HepG2 (cell line): ENCODE data around the gene FAM118B. TPM values are rescaled to one million over a fixed set of nuclear protein-coding genes. Genes with fewer than 3 reads are reported as not detected.

ENCODE experiments used
- AKAP8 ChIP-seq: sonication (generic); formaldehyde crosslinking; IDR thresholded peaks from 2 replicates; pipeline ENCODE4 v1.5.1; 2020; ENCODE audit warnings: mild to moderate bottlenecking, missing genetic modification reagents
- ARID3A ChIP-seq: IDR thresholded peaks from 2 replicates; pipeline ENCODE4 v1.6.1; 2012; ENCODE audit warnings: low read depth, low read length, improper control_type of control experiment
- ARNT2 ChIP-seq: sonication (generic); formaldehyde crosslinking; IDR thresholded peaks from 2 replicates; pipeline ENCODE4 v1.8.0; 2022; ENCODE audit warnings: mild to moderate bottlenecking, low read depth, missing genetic modification reagents, moderate library complexity
- CHD2 ChIP-seq: IDR thresholded peaks from 2 replicates; pipeline ENCODE4 v1.6.1; 2011; ENCODE audit warnings: low read depth, low read length, improper control_type of control experiment
- HNRNPL ChIP-seq: fragments of 200-400 bp; formaldehyde crosslinking; IDR thresholded peaks from 2 replicates; pipeline ENCODE4 v1.6.1; 2017; ENCODE audit warnings: mild to moderate bottlenecking, low read depth, low read length
- IRX3 ChIP-seq: sonication (generic); formaldehyde crosslinking; IDR thresholded peaks from 2 replicates; pipeline ENCODE4 v1.8.1; 2023; ENCODE audit warnings: mild to moderate bottlenecking, low read depth, missing genetic modification reagents, borderline replicate concordance
- NFYB ChIP-seq: sonication (generic); formaldehyde crosslinking; IDR thresholded peaks from 2 replicates; pipeline ENCODE4 v1.4.0; 2020; ENCODE audit warnings: missing genetic modification reagents
- NRL ChIP-seq: sonication (generic); formaldehyde crosslinking; IDR thresholded peaks from 2 replicates; pipeline ENCODE4 v1.5.0; 2020; ENCODE audit warnings: missing genetic modification reagents, mild to moderate bottlenecking, moderate library complexity, borderline replicate concordance
- RAD51 ChIP-seq: fragments of 450-650 bp; IDR thresholded peaks from 2 replicates; pipeline ENCODE4 v1.6.1; 2016; ENCODE audit warnings: borderline replicate concordance
- SMAD1 ChIP-seq: sonication (generic); formaldehyde crosslinking; IDR thresholded peaks from 2 replicates; pipeline ENCODE4 v1.4.0; 2020; ENCODE audit warnings: missing genetic modification reagents, low read depth, mild to moderate bottlenecking, borderline replicate concordance
- TEF ChIP-seq: sonication (generic); formaldehyde crosslinking; IDR thresholded peaks from 2 replicates; pipeline ENCODE4 v1.5.0; 2020; ENCODE audit warnings: missing genetic modification reagents
- TRIM24 ChIP-seq: sonication (generic); formaldehyde crosslinking; IDR thresholded peaks from 2 replicates; pipeline ENCODE4 v1.8.0; 2022; ENCODE audit warnings: mild to moderate bottlenecking, missing genetic modification reagents
- ZBTB34 ChIP-seq: sonication (generic); formaldehyde crosslinking; IDR thresholded peaks from 2 replicates; pipeline ENCODE4 v1.8.0; 2022; ENCODE audit warnings: mild to moderate bottlenecking, missing genetic modification reagents
- ZFP36L1 ChIP-seq: sonication (generic); formaldehyde crosslinking; IDR thresholded peaks from 2 replicates; pipeline ENCODE4 v1.8.0; 2022; ENCODE audit warnings: mild to moderate bottlenecking, missing genetic modification reagents, moderate library complexity
- ZFP62 ChIP-seq: sonication (generic); formaldehyde crosslinking; IDR thresholded peaks from 2 replicates; pipeline ENCODE4 v1.4.0; 2020; ENCODE audit warnings: missing genetic modification reagents
- ZGPAT ChIP-seq: IDR thresholded peaks from 2 replicates; pipeline ENCODE4 v1.6.1; 2016; ENCODE audit warnings: mild to moderate bottlenecking
- ZMYM2 ChIP-seq: sonication (generic); formaldehyde crosslinking; IDR thresholded peaks from 2 replicates; pipeline ENCODE4 v1.8.0; 2022; ENCODE audit warnings: mild to moderate bottlenecking, missing genetic modification reagents
- ZNF543 ChIP-seq: sonication (generic); formaldehyde crosslinking; IDR thresholded peaks from 2 replicates; pipeline ENCODE4 v1.4.0; 2020; ENCODE audit warnings: mild to moderate bottlenecking, missing genetic modification reagents
- ZNF605 ChIP-seq: sonication (generic); formaldehyde crosslinking; IDR thresholded peaks from 2 replicates; pipeline ENCODE4 v1.8.0; 2022; ENCODE audit warnings: mild to moderate bottlenecking, missing genetic modification reagents
- ZNF747 ChIP-seq: sonication (generic); formaldehyde crosslinking; IDR thresholded peaks from 2 replicates; pipeline ENCODE4 v1.8.1; 2023; ENCODE audit warnings: missing genetic modification reagents, mild to moderate bottlenecking, borderline replicate concordance
- ZNF749 ChIP-seq: sonication (generic); formaldehyde crosslinking; IDR thresholded peaks from 2 replicates; pipeline ENCODE4 v1.8.0; 2022; ENCODE audit warnings: mild to moderate bottlenecking, missing genetic modification reagents, moderate library complexity, borderline replicate concordance
- polyA plus RNA-seq, 8 experiments: library from polyadenylated mRNA; depleted of rRNA in 3 of 8; stranded (reverse) in 7 of 8; unstranded in 1 of 8; fragments of >200 nt; fragmentation: Illumina TruSeq in 4 of 8; extraction: Trizol in 4 of 8; gene quantifications; 2 replicates each; pipeline versions ENCODE4 v1.2.1 to v1.2.3, GENCODE V29; 2011 to 2016; ENCODE audit warnings: low read depth in 4 of 8, missing spikeins in 1 of 8, mixed read lengths in 1 of 8; ENCODE audit not compliant: insufficient read depth in 1 of 8
- total RNA-seq, 5 experiments: library from RNA; depleted of rRNA; stranded (reverse); fragments of >200 nt; fragmentation: Illumina TruSeq; extraction: Trizol; gene quantifications; 2 replicates each; pipeline ENCODE4 v1.2.3, GENCODE V29; 2016; ENCODE audit warnings: low read depth in 1 of 5
- TF ChIP-seq, protein P1 (sequence below): sonication (generic); formaldehyde crosslinking; IDR thresholded peaks from 2 replicates; pipeline ENCODE4 v1.5.1; 2020; ENCODE audit warnings: missing genetic modification reagents, mild to moderate bottlenecking, borderline replicate concordance

Gene FAM118B
- total and polyA plus RNA-seq, 2 of the 13 experiments (the other 11 are each of a cell fraction or from before 2014, with no cell fraction given) = 10.2 to 25.7 TPM

GRCh38 chr11:126268708-126269579, 57.4 kb downstream of the FAM118B start, which contains the start of the genes FOXRED1 and SRPRA (continued):
- TF ChIP-seq TEF (CRISPR knock-in tag) (no peak), ARID3A (0 out of 2 replicates have a peak, but pooled peaks have one; percentile 21), TRIM24 (CRISPR knock-in tag) (no peak), ZBTB34 (no peak), ZNF543 (peak; percentile 91; the same call in 1 of the 2 replicates), ARNT2 (CRISPR knock-in tag) (peak; percentile 84; the same call in 1 of the 2 replicates), SMAD1 (CRISPR knock-in tag) (no peak), ZMYM2 (CRISPR knock-in tag) (no peak), ZFP36L1 (CRISPR knock-in tag) (no peak), NFYB (peak; percentile 98), ZGPAT (CRISPR knock-in tag) (peak; percentile 87), AKAP8 (CRISPR knock-in tag) (no peak), CHD2 (no peak), ZNF749 (CRISPR knock-in tag) (peak; percentile 88; the same call in 1 of the 2 replicates), RAD51 (peak; percentile 62), ZNF747 (no peak), IRX3 (no peak), NRL (CRISPR knock-in tag) (peak; percentile 66; the same call in 1 of the 2 replicates), ZNF605 (CRISPR knock-in tag) (peak; percentile 65), HNRNPL (peak; percentile 60; the same call in 1 of the 2 replicates), ZFP62 (CRISPR knock-in tag) (no peak)
- TF ChIP-seq, protein P1, sequence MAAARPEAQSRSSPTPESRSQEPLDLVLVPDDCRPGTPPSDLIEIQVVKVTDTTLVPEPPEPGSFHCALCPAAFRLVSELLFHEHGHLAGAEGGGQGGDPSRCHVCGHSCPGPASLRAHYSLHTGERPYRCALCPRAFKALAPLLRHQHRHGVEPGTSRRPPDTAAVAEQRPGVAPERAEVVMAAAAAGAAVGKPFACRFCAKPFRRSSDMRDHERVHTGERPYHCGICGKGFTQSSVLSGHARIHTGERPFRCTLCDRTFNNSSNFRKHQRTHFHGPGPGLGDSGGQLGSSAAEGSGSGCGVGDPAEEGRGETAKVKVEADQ (CRISPR knock-in tag) = peak; percentile 79; the same call in 1 of the 2 replicates
